H9 (cell line): ENCODE results near the gene TSFM. TPM values are rescaled to one million over a fixed set of nuclear protein-coding genes. Genes with fewer than 3 reads are reported as not detected.
A peak's percentile ranks its signal among the peaks of the same experiment; 100 is the strongest.

ENCODE experiments used
- DNase-seq: peaks from one replicate; pipeline ENCODE4 v3.0.0-alpha.2; 2017
- H2AFZ ChIP-seq: one replicate; pipeline ENCODE4 v1.6.1; 2013; ENCODE audit warnings: mild to moderate bottlenecking, low read length, control low read depth, moderate library complexity
- H2AK5ac ChIP-seq: 2 replicates; pipeline ENCODE4 v1.6.1; 2013; ENCODE audit warnings: low read length, control low read depth, mixed read lengths; ENCODE audit not compliant: insufficient read length
- H2BK120ac ChIP-seq: one replicate; pipeline ENCODE4 v1.6.1; 2013; ENCODE audit warnings: low read depth, mild to moderate bottlenecking, low read length, control low read depth, inconsistent platforms; ENCODE audit not compliant: poor library complexity, severe bottlenecking
- H2BK12ac ChIP-seq: 2 replicates; pipeline ENCODE4 v1.6.1; 2013; ENCODE audit warnings: low read length, control low read depth, mixed read lengths, low read depth; ENCODE audit not compliant: insufficient read length
- H2BK15ac ChIP-seq: 2 replicates; pipeline ENCODE4 v1.6.1; 2013; ENCODE audit warnings: low read depth, low read length, control low read depth
- H2BK20ac ChIP-seq: one replicate; pipeline ENCODE4 v1.6.1; 2013; ENCODE audit warnings: low read depth, mild to moderate bottlenecking, low read length, control low read depth, inconsistent platforms; ENCODE audit not compliant: poor library complexity, severe bottlenecking
- H2BK5ac ChIP-seq: 2 replicates; pipeline ENCODE4 v1.6.1; 2013; ENCODE audit warnings: low read length, control low read depth, mixed read lengths; ENCODE audit not compliant: insufficient read length
- H3K14ac ChIP-seq: 2 replicates; pipeline ENCODE4 v1.6.1; 2013; ENCODE audit warnings: low read length, control low read depth; ENCODE audit not compliant: insufficient read depth
- H3K18ac ChIP-seq: 2 replicates; pipeline ENCODE4 v1.6.1; 2013; ENCODE audit warnings: low read depth, mild to moderate bottlenecking, mixed read lengths, low read length, control low read depth; ENCODE audit not compliant: insufficient read length
- H3K23ac ChIP-seq: 2 replicates; pipeline ENCODE4 v1.6.1; 2013; ENCODE audit warnings: low read length, control low read depth, mixed read lengths, low read depth; ENCODE audit not compliant: insufficient read length
- H3K23me2 ChIP-seq: 2 replicates; pipeline ENCODE4 v1.6.1; 2013; ENCODE audit warnings: low read depth, mild to moderate bottlenecking, mixed read lengths, low read length, control low read depth; ENCODE audit not compliant: insufficient read length, poor library complexity, severe bottlenecking
- H3K27ac ChIP-seq: 2 replicates; pipeline ENCODE4 v1.5.1; 2013; ENCODE audit warnings: low read length, control low read depth, mixed read lengths, low read depth; ENCODE audit not compliant: insufficient read length
- H3K27me3 ChIP-seq: 2 replicates; pipeline ENCODE4 v1.6.1; 2013; ENCODE audit warnings: low read length, control low read depth, inconsistent platforms; ENCODE audit not compliant: insufficient read depth
- H3K4ac ChIP-seq: 2 replicates; pipeline ENCODE4 v1.6.1; 2013; ENCODE audit warnings: low read depth, mild to moderate bottlenecking, control low read depth, inconsistent platforms, low read length, moderate library complexity
- H3K4me1 ChIP-seq: 2 replicates; pipeline ENCODE4 v1.6.1; 2013; ENCODE audit warnings: low read length, control low read depth, inconsistent platforms; ENCODE audit not compliant: insufficient read depth
- H3K4me2 ChIP-seq: 2 replicates; pipeline ENCODE4 v1.6.1; 2013; ENCODE audit warnings: low read length, control low read depth, mixed read lengths; ENCODE audit not compliant: insufficient read length, insufficient read depth
- H3K56ac ChIP-seq: 2 replicates; pipeline ENCODE4 v1.6.1; 2013; ENCODE audit warnings: low read depth, mild to moderate bottlenecking, mixed read lengths, low read length, control low read depth; ENCODE audit not compliant: insufficient read length
- H3K79me1 ChIP-seq: 2 replicates; pipeline ENCODE4 v1.6.1; 2013; ENCODE audit warnings: low read depth, mild to moderate bottlenecking, moderate library complexity, low read length, control low read depth, inconsistent platforms; ENCODE audit not compliant: insufficient read depth, poor library complexity, severe bottlenecking
- H3K79me2 ChIP-seq: 2 replicates; pipeline ENCODE4 v1.6.1; 2013; ENCODE audit warnings: low read length, control low read depth, inconsistent platforms; ENCODE audit not compliant: insufficient read depth
- H3K9ac ChIP-seq: 2 replicates; pipeline ENCODE4 v1.6.1; 2013; ENCODE audit warnings: low read length, control low read depth, mixed read lengths; ENCODE audit not compliant: insufficient read length; ENCODE audit errors: extremely low read depth
- H3K9me3 ChIP-seq: one replicate; pipeline ENCODE4 v1.6.1; 2013; ENCODE audit warnings: low read depth, low read length, inconsistent platforms; ENCODE audit not compliant: control insufficient read depth
- H3T11ph ChIP-seq: one replicate; pipeline ENCODE4 v1.6.1; 2013; ENCODE audit warnings: mild to moderate bottlenecking, low read length, control low read depth, inconsistent platforms
- H4K20me1 ChIP-seq: one replicate; pipeline ENCODE4 v1.6.1; 2013; ENCODE audit not compliant: control insufficient read depth, insufficient read length, insufficient read depth
- H4K5ac ChIP-seq: 2 replicates; pipeline ENCODE4 v1.6.1; 2013; ENCODE audit warnings: low read depth, mild to moderate bottlenecking, mixed read lengths, low read length, control low read depth; ENCODE audit not compliant: insufficient read length
- H4K8ac ChIP-seq: replicated peaks from 2 replicates; pipeline ENCODE4 v1.6.1; 2013; ENCODE audit warnings: low read length, control low read depth, mixed read lengths, low read depth; ENCODE audit not compliant: insufficient read length
- H4K91ac ChIP-seq: 2 replicates; pipeline ENCODE4 v1.6.1; 2013; ENCODE audit warnings: low read depth, mild to moderate bottlenecking, moderate library complexity, mixed read lengths, low read length, control low read depth; ENCODE audit not compliant: insufficient read length
- H3K27ac Mint-ChIP-seq, 3 experiments: 2 replicates in 2 of 3; 3 replicates in 1 of 3; pipeline ENCODE4 v1.8.0; 2020 to 2021; ENCODE audit warnings: mixed read lengths in 3 of 3, mild to moderate bottlenecking in 1 of 3, moderate library complexity in 1 of 3
- H3K27me3 Mint-ChIP-seq: 2 replicates; pipeline ENCODE4 v1.8.0; 2021; ENCODE audit warnings: low read depth, mild to moderate bottlenecking, moderate library complexity, mixed read lengths
- H3K36me3 Mint-ChIP-seq, 3 experiments: 2 replicates in 2 of 3; 3 replicates in 1 of 3; pipeline ENCODE4 v1.8.0; 2020 to 2021; ENCODE audit warnings: low read depth in 3 of 3, mixed read lengths in 3 of 3; ENCODE audit not compliant: insufficient read depth in 1 of 3
- H3K4me1 Mint-ChIP-seq, 2 experiments: 2 replicates each; pipeline ENCODE4 v1.8.0; 2020; ENCODE audit warnings: mixed read lengths in 2 of 2
- H3K4me3 Mint-ChIP-seq, 2 experiments: 2 replicates in 1 of 2; 3 replicates in 1 of 2; pipeline ENCODE4 v1.8.0; 2020 to 2021; ENCODE audit warnings: mild to moderate bottlenecking in 2 of 2, mixed read lengths in 2 of 2, moderate library complexity in 1 of 2
- H3K9me3 Mint-ChIP-seq, 2 experiments: 2 replicates in 1 of 2; 3 replicates in 1 of 2; pipeline ENCODE4 v1.8.0; 2020; ENCODE audit warnings: mild to moderate bottlenecking in 2 of 2, mixed read lengths in 2 of 2, moderate library complexity in 1 of 2
- CTCF ChIP-seq: fragments of 200-600 bp; sonication (generic); conservative IDR thresholded peaks from 3 replicates; pipeline ENCODE4 v1.8.0; 2021; ENCODE audit warnings: antibody characterized with exemption, mild to moderate bottlenecking
- WGBS: extraction: QIAGEN DNeasy Blood & Tissue Kit; methylation state at CpG from one replicate; pipeline ENCODE4 v1.1.7; 2013; ENCODE audit warnings: missing lambda C conversion rate, low lambda C conversion rate, mixed read lengths; ENCODE audit not compliant: insufficient read length; ENCODE audit errors: extremely low coverage; 5-methylcytosine and 5-hydroxymethylcytosine counted together
- total RNA-seq: library from RNA; stranded (reverse); gene quantifications from 2 replicates; pipeline ENCODE4 v1.2.1, GENCODE V29; 2021

The TSFM gene
- total RNA-seq, 1 experiment from 2014 or later = 50.2 TPM

GRCh38 chr12:57771873-57772428, 10.6 kb upstream of the TSFM start, which contains the start of gene METTL1:
Gene METTL1, minus strand, starts transcription at chr12:57772105. Its CDS starts 22 bp downstream, at chr12:57772083.
- Mint-ChIP-seq H3K4me3 (peak within 1 kb of the TSS; percentile 98 to 99), H3K27ac (peak within 1 kb of the TSS; percentile 100), H3K9me3 (no peaks in the 10 kb centered on the region), H3K4me1 (peaks cover 13 to 19% of the 10 kb centered on the region in 2 experiments), H3K27me3 (peaks cover 7% of the 10 kb centered on the region), H3K36me3 (peaks cover 20 to 42% (median 31%) of the 10 kb centered on the region in 3 experiments)
- WGBS = no CpG with 5 or more reads among the region's 28 CpGs
- Histone ChIP-seq H3K56ac (no peak within 1 kb of the TSS), H3K79me1 (no peaks in the 10 kb centered on the region), H3K9me3 (no peaks in the 10 kb centered on the region), H2AK5ac (no peak within 1 kb of the TSS), H2BK5ac (no peak within 1 kb of the TSS), H2BK20ac (no peak within 1 kb of the TSS), H3K23ac (no peak within 1 kb of the TSS), H4K5ac (no peak within 1 kb of the TSS), H4K20me1 (no peaks in the 10 kb centered on the region), H3K9ac (peak within 1 kb of the TSS; percentile 94), H3K4me2 (peak within 1 kb of the TSS; percentile 44), H4K91ac (no peak within 1 kb of the TSS), H3K18ac (peak within 1 kb of the TSS; percentile 97), H2AFZ (peak within 1 kb of the TSS; percentile 72), H3K23me2 (peaks cover 9% of the 10 kb centered on the region), H3K27ac (peak within 1 kb of the TSS; percentile 17), H3K4ac (no peak within 1 kb of the TSS), H3K27me3 (no peaks in the 10 kb centered on the region; the same call in 1 of the 2 replicates), H2BK120ac (no peak within 1 kb of the TSS), H3T11ph (peak within 1 kb of the TSS; percentile 56), H3K4me1 (peaks cover 3% of the 10 kb centered on the region; the same call in 1 of the 2 replicates), H3K14ac (peak within 1 kb of the TSS; percentile 98), H4K8ac (no peak within 1 kb of the TSS), H2BK12ac (no peak within 1 kb of the TSS), H3K79me2 (no peaks in the 10 kb centered on the region), H2BK15ac (no peak within 1 kb of the TSS)
- DNase-seq = peak; percentile 99
- TF ChIP-seq CTCF = no peak
